Activated T-cell treated with anti-CD3 and anti-CD28 coated beads, Interleukin-2, amount 50 U/mL, for 72 hours (primary cell): ENCODE results near the gene CLCN7. TPM values are rescaled to one million over a fixed set of nuclear protein-coding genes. Genes with fewer than 3 reads are reported as not detected.
A peak's percentile ranks its signal among the peaks of the same experiment; 100 is the strongest.

Source experiments
- ATAC-seq, 2 donors: fragments of 150-1000 bp; cut with Tn5 transposase; replicated peaks in 1 of 2; 2 replicates each; pipeline ENCODE4 v1.10.0; 2021; ENCODE audit warnings: moderate library complexity in 2 of 2, mild to moderate bottlenecking in 1 of 2
- DNase-seq, 2 donors: peaks; one replicate each; pipeline ENCODE4 v3.0.0; 2021 to 2022; ENCODE audit warnings: mixed read lengths in 1 of 2
- H3K27ac Mint-ChIP-seq: one replicate; pipeline ENCODE4 v1.8.0; 2022; ENCODE audit warnings: mild to moderate bottlenecking, moderate library complexity, mixed read lengths
- H3K27me3 Mint-ChIP-seq: one replicate; pipeline ENCODE4 v1.8.0; 2022; ENCODE audit warnings: low read depth, mixed read lengths
- H3K36me3 Mint-ChIP-seq, 2 donors: one replicate each; pipeline ENCODE4 v1.8.0; 2022; ENCODE audit warnings: mixed read lengths in 2 of 2, mild to moderate bottlenecking in 1 of 2; ENCODE audit not compliant: insufficient read depth in 2 of 2
- H3K4me1 Mint-ChIP-seq: one replicate; pipeline ENCODE4 v1.8.0; 2022; ENCODE audit warnings: low read depth, mixed read lengths
- H3K4me3 Mint-ChIP-seq, 2 donors: one replicate each; pipeline ENCODE4 v1.8.0; 2022; ENCODE audit warnings: mild to moderate bottlenecking in 2 of 2, mixed read lengths in 2 of 2, moderate library complexity in 2 of 2
- H3K9me3 Mint-ChIP-seq, 2 donors: one replicate each; pipeline ENCODE4 v1.8.0; 2022; ENCODE audit warnings: mixed read lengths in 2 of 2
- total RNA-seq, 2 donors: library from RNA; stranded (reverse); gene quantifications; one replicate each; pipeline ENCODE4 v1.2.3, GENCODE V29; 2022

CLCN7 gene
- total RNA-seq, 2 donors from 2014 or later, result 53.7 to 55.1 TPM

DNA sequence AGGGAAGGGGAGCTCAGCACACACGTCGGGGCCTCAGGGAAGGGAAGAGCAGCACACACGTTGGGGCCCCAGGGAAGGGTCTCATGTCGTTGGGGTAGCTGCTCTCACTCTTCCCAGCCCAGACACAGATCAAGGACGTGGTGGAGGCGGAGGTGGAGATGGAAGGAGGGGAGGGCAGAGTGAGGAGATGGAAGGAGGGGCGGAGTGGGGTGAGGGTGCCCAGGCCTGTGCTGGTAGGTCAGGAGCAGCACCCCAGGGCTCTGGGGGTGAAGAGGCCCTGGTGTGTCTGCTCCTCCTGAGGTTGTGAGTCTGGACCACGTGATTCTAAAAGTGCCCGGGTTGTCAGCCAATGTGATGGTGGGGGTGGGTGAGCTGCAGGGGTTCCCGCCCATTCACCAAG is 14.9 kb downstream of the CLCN7 start:
- no peaks in the 10 kb centered on the region for H3K9me3 Mint-ChIP-seq
- no peaks in the 10 kb centered on the region for H3K36me3 Mint-ChIP-seq
- H3K4me3 Mint-ChIP-seq, result no peak overlapping the region
- ATAC-seq (no peak), DNase-seq (no peak)
- no peaks in the 10 kb centered on the region for H3K27me3 Mint-ChIP-seq
- peaks cover 7% of the 10 kb centered on the region for H3K4me1 Mint-ChIP-seq
- no peak overlapping the region for H3K27ac Mint-ChIP-seq

DNA sequence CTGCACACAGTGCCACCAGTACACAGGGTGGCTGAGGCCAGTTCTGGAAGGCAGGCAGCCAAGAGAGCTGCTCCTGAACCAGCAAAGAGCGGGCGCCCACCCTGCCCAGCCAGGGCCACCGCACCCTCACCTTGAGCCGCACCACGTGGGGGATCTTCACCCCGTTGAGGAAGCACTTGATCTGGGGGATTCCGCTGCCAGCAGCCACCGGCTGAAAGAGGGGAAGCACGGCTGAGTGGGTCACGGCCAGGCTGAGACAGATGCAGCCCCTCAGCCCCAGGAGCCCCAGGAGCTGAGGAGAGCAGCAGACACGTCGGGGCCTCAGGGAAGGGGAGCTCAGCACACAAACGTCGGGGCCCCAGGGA is 15.9 kb downstream of the CLCN7 start:
- peaks cover 7% of the 10 kb centered on the region for H3K4me1 Mint-ChIP-seq
- H3K4me3 Mint-ChIP-seq, result no peak overlapping the region
- no peaks in the 10 kb centered on the region for H3K9me3 Mint-ChIP-seq
- peak in 1 of 2 donors; percentile 20 for ATAC-seq
- H3K27ac Mint-ChIP-seq, result no peak overlapping the region
- H3K36me3 Mint-ChIP-seq, result no peaks in the 10 kb centered on the region
- no peak for DNase-seq
- H3K27me3 Mint-ChIP-seq, result no peaks in the 10 kb centered on the region

DNA sequence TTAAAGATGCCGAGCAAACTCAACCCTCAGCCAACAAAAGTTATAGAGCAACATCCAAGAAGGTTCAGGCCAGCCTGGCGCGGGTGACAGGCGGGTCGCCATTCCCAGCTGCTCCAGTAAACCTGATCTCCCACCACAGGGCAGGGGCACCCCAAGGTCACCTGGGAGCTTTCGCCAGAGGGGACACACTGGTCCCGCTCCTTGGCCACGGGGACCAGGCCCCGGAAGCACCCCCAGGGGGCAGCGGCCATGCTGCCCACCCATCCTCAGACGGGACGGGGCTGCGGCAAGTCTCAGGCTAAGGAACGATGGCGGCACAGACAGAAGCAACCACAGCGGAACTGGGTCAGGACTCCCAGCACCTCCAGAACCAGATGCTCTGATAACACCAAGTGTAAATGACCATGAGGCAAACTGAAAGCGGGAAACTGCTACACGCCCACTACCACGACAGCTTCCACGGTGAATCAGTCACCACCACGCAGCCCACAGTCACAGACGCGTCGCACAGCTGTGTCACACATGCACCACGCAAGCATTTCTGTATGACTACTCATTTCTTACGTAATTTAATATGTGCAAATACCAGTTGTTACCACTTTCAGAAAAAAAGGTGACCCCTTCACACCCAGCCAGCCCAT is 16.4 kb downstream of the CLCN7 start:
- DNase-seq (peak; percentile 36 to 64), ATAC-seq (peak; percentile 87 to 88)
- H3K9me3 Mint-ChIP-seq, result no peaks in the 10 kb centered on the region
- H3K36me3 Mint-ChIP-seq, result no peaks in the 10 kb centered on the region
- H3K4me1 Mint-ChIP-seq, result peaks cover 7% of the 10 kb centered on the region
- H3K27me3 Mint-ChIP-seq, result no peaks in the 10 kb centered on the region
- no peak overlapping the region for H3K27ac Mint-ChIP-seq
- no peak overlapping the region for H3K4me3 Mint-ChIP-seq

DNA sequence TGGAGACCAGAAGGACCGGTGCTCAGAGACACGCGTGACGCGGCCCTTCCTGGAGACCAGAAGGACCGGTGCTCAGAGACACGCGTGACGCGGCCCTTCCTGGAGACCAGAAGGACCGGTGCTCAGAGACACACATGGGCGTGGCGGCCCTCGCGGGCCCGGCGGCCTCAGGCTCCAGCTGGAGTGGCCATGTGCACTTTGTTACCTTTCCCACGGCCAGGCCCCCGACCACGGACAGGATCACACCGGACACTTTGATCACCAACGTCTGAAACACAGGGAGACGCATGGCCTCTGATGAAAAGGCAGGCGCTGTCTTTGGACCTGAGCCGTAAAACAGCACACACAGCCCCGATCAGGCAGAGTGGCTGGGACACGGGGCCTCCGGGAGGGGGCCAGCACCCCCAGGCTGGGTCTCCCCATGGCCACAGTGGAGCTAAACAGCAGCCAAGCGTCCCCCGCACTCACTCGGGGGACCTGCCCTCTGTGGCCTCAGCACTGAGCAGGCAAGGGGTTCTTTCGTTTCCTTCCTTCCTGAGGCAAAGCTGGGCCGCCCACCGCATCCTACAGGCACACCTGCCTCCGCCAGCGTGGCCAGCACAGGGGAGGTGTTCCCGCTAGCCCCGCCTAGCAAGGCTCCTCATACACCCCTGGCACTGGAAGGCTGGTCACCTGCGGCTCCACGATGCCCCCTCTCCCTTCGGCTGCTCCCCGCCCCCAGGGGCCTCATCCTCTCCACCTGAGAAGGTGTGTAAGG is 17.2 kb downstream of the CLCN7 start:
- Mint-ChIP-seq H3K27ac (no peak overlapping the region), H3K27me3 (no peaks in the 10 kb centered on the region), H3K36me3 (no peaks in the 10 kb centered on the region), H3K9me3 (no peaks in the 10 kb centered on the region), H3K4me3 (no peak overlapping the region), H3K4me1 (peaks cover 7% of the 10 kb centered on the region)
- DNase-seq, result no peak
- ATAC-seq, result no peak

DNA sequence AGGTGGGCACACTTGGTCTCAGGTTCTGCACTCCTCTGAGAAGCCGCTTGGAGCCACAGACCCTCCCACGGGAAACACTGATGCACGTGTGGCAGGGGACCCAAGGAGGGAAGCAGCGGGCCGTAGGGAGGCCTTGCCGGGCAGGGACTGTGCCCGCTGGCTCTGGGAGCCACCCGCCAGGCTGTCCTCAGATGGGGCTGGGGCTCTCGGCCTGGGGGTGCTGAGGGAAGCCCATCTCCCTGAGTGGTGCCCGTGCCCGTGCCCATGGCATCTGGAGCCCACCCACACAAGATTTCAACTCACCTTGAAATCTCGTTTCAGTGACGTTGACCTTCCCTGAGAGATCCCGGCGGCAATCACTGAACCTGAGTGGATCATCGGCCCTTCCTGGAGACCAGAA is 17.9 kb downstream of the CLCN7 start:
- no peak overlapping the region for H3K4me3 Mint-ChIP-seq
- H3K36me3 Mint-ChIP-seq, result no peaks in the 10 kb centered on the region
- DNase-seq (no peak), ATAC-seq (no peak)
- peaks cover 7% of the 10 kb centered on the region for H3K4me1 Mint-ChIP-seq
- H3K27ac Mint-ChIP-seq, result no peak overlapping the region
- H3K27me3 Mint-ChIP-seq, result no peaks in the 10 kb centered on the region
- no peaks in the 10 kb centered on the region for H3K9me3 Mint-ChIP-seq

DNA sequence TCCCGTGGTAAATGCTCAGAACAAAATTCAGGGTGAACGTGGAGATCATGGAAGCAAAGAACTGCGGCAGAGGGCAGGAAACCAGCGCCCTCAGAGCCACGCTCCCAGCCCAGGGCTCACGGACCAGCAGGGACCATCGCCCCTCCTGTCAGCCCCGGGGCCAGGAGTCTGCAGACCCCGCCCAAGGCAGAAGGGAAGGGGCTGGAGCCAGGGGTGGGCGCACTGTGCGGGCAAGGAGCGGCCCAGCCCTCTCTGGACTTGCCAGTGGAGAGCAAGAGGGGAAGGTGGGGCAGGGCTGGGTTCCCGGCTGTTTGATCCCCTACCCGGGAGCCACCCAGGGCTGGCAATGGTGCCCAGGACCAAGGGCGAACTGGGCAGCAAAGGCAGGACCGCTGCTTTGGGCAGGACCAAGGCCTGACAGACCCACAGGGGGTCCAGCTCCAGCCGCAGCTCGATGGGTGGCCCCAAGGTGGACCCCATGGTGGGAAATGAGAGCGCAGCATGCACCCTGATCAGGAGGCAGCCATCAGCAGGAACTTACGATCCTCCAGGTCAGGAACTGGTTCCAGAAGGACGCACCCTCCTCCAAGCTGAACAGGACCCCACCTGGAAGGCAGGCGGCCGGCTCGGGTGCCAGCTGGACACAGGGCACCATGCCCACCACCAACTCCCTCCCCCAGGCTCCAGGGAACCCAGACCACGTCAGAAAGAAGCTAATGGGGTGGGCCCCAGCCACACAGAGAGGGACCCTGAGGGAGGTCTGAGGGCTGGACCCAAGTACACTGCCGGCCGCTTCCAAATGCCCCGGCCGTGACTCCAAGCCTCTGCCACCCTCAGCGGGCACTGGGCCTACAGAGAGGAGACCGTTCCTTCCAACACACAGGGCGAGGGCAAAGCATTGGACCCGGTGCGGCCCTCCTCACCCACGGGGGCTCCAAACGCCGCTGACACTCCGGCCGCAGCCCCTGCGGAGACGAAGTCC is 19.3 kb downstream of the CLCN7 start:
- Mint-ChIP-seq H3K4me1 (peaks cover 7% of the 10 kb centered on the region), H3K4me3 (no peak overlapping the region), H3K9me3 (no peaks in the 10 kb centered on the region), H3K36me3 (no peaks in the 10 kb centered on the region), H3K27ac (no peak overlapping the region), H3K27me3 (no peaks in the 10 kb centered on the region)
- ATAC-seq, result no peak
- DNase-seq, result no peak

DNA sequence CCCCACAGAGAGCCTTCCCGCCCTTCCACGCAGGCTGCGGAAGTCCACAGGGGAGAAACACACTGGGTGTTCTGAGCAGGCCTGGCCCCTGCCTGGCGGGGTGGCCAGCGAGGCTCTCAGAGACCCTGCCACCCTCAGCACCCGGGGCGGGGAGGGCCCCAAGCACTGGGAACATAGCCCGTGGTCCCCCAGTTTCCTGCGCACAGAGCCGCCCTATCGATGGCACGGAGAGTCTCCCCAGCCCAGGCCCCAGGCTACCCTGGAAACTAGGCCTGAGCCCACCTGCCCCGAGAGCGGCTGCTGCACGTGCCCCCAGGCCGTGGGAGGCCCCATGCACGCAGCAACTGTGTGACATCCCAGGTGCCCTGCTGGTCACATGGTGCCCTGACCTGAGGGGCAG is 20.3 kb downstream of the CLCN7 start:
- ATAC-seq (no peak), DNase-seq (no peak)
- H3K4me1 Mint-ChIP-seq, result peaks cover 7% of the 10 kb centered on the region
- no peak overlapping the region for H3K4me3 Mint-ChIP-seq
- H3K27ac Mint-ChIP-seq, result no peak overlapping the region
- H3K36me3 Mint-ChIP-seq, result no peaks in the 10 kb centered on the region
- H3K9me3 Mint-ChIP-seq, result no peaks in the 10 kb centered on the region
- no peaks in the 10 kb centered on the region for H3K27me3 Mint-ChIP-seq

DNA sequence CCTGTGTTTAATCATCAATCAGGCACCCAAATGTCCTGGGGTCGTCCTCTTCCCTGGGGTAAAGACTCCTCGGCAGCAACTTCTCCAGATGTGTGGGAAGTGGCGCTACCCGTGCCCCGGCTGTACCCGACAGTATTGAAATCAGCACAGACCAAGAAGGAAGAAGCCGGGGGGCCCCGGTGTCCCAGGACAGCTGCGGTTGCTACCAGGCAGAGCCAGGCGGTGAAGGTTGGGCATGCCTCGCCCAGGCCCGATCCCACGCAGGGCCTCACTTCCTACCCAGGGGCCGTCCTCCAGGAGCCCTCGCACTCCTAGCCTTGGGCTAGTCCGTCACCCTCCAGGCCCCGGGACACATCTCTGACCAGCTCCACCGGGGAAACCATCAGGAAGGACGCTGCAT is 21.5 kb downstream of the CLCN7 start:
- no peak overlapping the region for H3K27ac Mint-ChIP-seq
- H3K4me3 Mint-ChIP-seq, result no peak overlapping the region
- no peak for DNase-seq
- H3K9me3 Mint-ChIP-seq, result no peaks in the 10 kb centered on the region
- ATAC-seq, result no peak
- no peaks in the 10 kb centered on the region for H3K27me3 Mint-ChIP-seq
- no peaks in the 10 kb centered on the region for H3K36me3 Mint-ChIP-seq
- no peaks in the 10 kb centered on the region for H3K4me1 Mint-ChIP-seq

DNA sequence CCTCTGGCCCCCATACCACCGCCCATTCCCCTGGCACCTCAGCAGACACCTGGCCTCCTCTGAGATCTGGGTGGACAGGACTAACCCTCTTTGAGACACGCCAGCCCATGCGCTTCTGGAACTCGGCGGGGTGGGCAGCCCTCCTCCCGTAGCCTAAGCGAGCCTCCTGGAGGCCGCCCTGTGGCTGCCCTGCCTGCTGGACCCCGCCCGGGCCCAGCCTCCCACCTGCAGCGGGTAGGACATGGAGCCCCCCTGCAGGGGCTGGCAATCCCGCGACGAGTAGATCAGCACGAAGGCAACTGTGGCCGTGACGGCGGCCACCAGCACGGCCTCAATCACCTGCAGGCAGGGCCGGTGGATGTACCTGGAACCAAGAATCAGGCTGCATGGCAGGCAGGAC is 22.3 kb downstream of the CLCN7 start:
- ATAC-seq (no peak), DNase-seq (no peak)
- Mint-ChIP-seq H3K27ac (no peak overlapping the region), H3K36me3 (no peaks in the 10 kb centered on the region), H3K4me3 (no peak overlapping the region), H3K9me3 (no peaks in the 10 kb centered on the region), H3K27me3 (no peaks in the 10 kb centered on the region), H3K4me1 (no peaks in the 10 kb centered on the region)

DNA sequence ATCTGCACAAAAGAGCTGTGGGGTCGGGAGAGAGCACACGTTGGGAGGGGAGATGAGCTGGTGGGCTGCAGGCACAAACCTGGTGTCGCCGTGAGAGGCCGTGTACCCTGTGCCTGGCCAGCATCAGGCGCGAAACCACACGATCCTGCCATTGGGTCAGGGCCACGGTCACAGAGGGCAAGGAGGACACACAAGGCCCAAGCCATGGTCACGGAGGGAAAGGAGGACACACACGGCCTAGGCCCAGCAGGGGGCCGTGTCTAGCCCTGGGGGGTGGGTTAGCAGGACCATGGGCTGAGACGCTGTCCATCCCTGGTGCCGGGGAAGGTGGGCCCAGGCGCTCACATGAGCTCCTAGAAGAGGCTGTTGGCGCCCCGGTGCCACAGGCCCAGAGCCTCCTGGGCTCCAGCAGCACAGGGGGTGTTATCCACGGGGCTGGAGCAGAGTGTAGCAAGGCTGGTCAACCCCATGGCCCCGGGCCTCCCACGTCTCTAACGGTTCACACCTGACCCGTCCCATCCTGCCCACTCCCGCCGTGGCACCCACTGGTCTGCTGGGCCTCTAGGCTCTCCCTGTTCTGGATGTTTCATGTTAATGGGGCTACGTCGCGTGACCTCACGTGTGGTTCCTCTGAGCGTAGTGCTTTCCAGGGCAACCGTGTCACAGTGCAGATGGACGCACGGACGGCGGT is 23.0 kb downstream of the CLCN7 start:
- no peak overlapping the region for H3K27ac Mint-ChIP-seq

DNA sequence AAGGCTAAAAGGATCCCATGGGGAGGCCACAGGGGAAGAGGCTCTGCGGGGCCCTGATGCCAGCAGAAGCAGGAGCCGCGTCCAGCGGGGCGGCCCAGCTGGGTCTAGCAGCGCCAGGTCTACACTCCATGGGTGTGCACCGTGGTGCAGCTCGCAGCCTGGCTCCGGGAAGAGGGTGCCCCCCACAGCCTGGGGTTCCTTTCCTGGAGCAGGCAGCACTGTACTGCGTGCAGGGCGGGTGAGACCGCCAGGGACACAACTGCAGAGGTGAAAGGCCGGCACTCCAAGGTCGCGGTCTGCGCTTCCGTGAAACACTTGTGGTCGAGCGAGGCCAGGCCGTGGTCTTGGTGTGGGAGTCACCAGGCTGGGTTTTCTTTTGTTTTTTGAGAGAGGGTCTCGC is 24.0 kb downstream of the CLCN7 start:
- no peak for ATAC-seq
- Mint-ChIP-seq H3K27me3 (no peaks in the 10 kb centered on the region), H3K9me3 (no peaks in the 10 kb centered on the region), H3K36me3 (no peaks in the 10 kb centered on the region), H3K27ac (no peak overlapping the region), H3K4me1 (no peaks in the 10 kb centered on the region), H3K4me3 (no peak overlapping the region)
- DNase-seq, result no peak

More for the DNA sequence above, 23.0 kb downstream of the CLCN7 start:
- no peak overlapping the region for H3K4me3 Mint-ChIP-seq
- H3K4me1 Mint-ChIP-seq, result no peaks in the 10 kb centered on the region
- no peaks in the 10 kb centered on the region for H3K9me3 Mint-ChIP-seq
- DNase-seq, result no peak
- no peaks in the 10 kb centered on the region for H3K27me3 Mint-ChIP-seq
- no peaks in the 10 kb centered on the region for H3K36me3 Mint-ChIP-seq
- peak in 1 of 2 donors; percentile 19 for ATAC-seq

DNA sequence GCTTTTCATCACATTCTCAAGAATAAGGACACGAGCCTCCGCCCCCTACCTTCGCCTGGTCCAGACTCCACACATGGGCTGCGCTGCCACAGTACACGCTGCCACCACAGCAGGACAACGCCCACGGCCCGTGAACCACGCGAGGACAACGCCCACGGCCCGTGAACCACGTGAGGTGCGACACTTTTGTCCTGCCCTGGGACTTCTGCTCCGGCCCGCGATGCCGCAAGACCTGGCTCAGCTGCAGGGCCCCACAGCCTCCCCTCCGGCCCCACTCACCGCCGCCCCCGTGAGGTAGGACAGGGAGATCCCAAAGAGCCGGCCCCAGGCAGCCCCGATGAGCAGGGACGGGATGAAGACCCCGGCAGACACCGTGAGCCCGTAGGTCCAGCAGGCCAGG is 24.6 kb downstream of the CLCN7 start:
- DNase-seq (no peak), ATAC-seq (no peak)
- H3K9me3 Mint-ChIP-seq, result no peaks in the 10 kb centered on the region
- no peaks in the 10 kb centered on the region for H3K36me3 Mint-ChIP-seq
- no peaks in the 10 kb centered on the region for H3K4me1 Mint-ChIP-seq
- no peaks in the 10 kb centered on the region for H3K27me3 Mint-ChIP-seq
- H3K4me3 Mint-ChIP-seq, result no peak overlapping the region
- no peak overlapping the region for H3K27ac Mint-ChIP-seq
